GM21381 (cell line): ENCODE data around the gene UGT2B10.
"Not testable (repeated sequence)": the region's sequence is repeated elsewhere in the genome, so short reads cannot be mapped to it uniquely, and the experiment has no call there.

ENCODE experiments used
- ATAC-seq: cut with Tn5 transposase; IDR thresholded peaks from one replicate; pipeline ENCODE4 v1.9.1; 2021; ENCODE audit warnings: mild to moderate bottlenecking, moderate library complexity; ENCODE audit not compliant: unreplicated experiment

The UGT2B10 gene

DNA sequence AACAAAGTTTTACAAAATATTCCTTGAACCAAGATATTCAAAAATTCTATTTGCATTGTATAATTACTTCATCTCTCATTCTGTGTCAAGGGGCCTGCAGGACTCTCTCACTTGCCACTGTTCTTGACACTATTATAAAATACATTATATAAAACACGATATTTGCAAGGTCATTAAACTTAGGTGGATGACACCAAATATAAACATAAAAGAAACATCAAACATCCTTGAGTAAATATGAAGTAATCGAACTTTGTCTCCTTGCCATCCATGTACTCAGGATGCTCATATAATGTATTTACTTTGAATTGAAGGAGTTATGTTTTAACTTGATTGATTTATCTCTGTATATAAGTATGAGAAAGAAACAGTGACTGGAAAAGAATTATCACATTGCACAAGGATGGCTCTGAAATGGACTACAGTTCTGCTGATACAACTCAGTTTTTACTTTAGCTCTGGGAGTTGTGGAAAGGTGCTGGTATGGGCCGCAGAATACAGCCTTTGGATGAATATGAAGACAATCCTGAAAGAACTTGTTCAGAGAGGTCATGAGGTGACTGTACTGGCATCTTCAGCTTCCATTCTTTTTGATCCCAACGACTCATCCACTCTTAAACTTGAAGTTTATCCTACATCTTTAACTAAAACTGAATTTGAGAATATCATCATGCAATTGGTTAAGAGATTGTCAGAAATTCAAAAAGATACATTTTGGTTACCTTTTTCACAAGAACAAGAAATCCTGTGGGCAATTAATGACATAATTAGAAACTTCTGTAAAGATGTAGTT is at the start of gene UGT2B10:
UGT2B10 (plus strand) TSS at position 378 of the 793 bp plus-strand sequence; CDS start at position 404, 26 bp downstream.
- ATAC-seq: not testable (repeated sequence)

DNA sequence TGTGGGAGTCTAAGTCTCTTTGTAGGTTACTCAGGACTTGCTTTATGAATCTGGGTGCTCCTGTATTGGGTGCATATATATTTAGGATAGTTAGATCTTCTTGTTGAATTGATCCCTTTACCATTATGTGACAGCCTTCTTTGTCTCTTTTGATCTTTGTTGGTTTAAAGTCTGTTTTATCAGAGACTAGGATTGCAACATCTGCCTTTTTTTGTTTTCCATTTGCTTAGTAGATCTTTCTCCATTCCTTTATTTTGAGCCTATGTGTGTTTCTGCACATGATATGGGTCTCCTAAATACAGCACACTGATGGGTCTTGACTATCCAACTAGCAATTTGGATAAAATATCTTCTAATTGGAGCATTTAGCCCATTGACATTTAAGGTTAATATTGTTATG is 44.0 kb upstream of the UGT2B10 start:
- ATAC-seq: not testable (repeated sequence)

DNA sequence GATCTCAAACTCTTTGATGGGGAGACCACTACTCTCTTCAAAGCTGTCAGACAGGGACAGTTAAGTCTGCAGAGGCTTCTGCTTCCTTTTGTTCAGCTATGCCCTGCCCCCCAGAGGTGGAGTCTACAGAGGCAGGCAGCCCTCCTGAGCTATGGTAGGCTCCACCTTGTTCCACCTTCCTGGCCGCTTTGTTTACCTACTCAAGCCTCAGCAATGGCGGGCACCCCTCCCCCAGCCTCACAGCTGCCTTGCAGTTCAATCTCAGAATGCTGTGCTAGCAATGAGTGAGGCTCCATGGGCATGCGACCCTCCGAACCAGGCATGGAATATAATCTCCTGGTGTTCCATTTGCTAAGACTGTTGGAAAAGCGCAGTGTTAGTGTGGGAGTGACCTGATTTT is 42.1 kb upstream of the UGT2B10 start:
- no peak for ATAC-seq

DNA sequence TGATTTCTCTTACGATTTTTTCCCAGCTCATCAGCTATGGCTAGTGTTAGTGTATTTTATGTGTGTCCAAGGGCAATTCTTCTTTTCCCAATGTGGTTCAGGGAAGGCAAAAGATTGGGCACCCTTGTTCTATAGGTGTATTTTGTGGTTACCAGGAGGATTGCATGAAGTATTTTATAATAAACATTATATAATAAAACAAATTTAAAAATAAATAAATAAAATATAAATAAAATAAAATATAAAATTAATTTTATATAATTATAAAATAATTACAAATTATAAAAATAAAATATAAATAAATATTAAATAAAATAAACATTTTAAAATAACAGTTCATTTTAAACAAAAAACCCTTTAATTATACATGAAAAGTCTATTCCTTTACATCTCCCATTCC is 35.6 kb upstream of the UGT2B10 start:
- no peak for ATAC-seq

DNA sequence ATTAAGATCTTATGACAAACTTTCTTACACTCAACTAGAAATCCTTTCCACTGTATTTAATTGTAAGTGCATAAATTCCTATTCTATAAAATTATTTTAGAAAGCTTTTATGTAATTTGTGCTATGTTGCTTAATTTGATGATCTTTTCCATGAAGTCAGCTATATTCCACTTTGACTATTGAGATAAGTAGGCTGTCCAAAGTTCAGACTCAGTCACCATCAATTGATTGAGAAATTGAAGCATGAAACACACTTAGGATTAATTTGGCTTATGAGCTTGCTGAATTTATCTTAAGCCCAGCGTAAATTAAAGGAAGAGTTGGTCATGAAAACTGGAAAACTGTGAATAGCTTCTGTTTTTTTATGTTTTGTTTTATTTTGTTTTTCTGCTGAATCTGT is 18.7 kb upstream of the UGT2B10 start:
- no peak for ATAC-seq

DNA sequence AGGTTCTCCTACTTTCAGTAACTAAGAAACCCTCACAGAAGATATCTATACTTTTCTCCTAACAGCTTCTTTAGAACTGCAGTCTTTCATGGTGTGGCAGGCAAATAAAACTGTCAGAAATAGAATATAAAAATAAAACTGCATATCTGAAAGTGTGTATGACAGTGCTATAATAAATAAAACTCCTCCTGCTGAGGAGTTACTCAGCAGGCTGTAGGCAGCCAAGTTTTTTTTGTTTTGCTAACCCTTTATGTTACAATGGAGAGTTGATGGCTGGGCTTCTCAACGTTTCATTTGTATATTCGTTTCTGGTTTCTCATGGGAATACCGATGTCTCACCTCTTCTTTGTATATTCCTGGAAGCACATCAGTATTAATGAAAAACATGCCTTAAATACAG is 18.2 kb upstream of the UGT2B10 start:
- ATAC-seq: no peak

DNA sequence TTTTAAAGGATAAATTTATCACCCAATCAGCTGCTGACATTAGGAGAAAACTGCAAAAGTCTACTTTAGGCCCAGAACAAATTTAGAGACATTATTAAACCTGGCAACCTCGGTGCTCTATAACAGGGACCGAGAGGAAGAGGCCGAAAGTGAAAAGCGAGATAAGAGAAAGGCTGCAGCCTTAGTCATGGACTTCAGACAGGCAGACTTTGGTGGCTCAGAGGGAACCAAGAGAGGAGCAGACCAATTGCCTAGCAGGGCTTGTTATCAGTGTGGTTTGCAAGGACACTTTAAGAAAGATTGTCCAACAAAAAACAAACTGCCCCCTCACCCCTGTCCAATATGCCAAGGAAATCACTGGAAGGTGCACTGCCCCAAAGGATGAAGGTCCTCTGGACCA is 12.8 kb upstream of the UGT2B10 start:
- ATAC-seq: no peak

DNA sequence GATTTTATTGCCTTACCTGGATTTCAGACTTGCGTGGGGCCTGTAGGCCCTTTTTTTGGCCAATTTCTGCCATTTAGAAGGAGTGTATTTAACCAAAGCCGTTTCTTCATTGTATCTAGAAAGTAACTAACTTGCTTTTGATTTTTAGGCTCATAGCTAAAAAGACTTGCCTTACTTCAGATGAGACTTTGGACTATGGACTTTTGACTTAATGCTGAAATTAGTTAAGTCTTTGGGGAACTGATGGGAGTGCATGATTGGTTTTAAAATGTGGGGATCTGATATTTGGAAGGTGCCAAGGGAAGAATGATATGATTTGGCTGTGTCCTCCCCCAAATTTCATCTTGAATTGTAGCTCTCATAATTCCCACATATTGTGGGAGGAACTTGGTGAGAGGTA is 7.7 kb upstream of the UGT2B10 start:
- ATAC-seq: no peak

DNA sequence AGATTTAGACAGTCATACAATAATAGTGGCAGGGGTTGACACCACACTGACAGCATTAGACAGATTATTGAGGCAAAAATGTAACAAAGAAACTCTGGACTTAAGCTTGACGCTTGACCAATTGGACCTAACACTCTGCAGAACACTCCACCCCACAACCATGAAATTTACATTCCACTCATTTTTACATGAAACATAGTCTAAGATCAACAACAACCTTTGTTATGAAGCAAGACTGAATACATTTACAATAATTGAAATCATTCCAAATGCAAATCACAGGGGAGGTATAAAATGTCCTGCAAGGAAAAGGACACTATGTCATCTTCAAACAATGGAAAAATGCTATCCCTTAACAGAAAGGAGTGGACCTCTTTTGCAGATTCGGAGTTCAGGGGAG is 4.9 kb upstream of the UGT2B10 start:
- ATAC-seq: no peak

DNA sequence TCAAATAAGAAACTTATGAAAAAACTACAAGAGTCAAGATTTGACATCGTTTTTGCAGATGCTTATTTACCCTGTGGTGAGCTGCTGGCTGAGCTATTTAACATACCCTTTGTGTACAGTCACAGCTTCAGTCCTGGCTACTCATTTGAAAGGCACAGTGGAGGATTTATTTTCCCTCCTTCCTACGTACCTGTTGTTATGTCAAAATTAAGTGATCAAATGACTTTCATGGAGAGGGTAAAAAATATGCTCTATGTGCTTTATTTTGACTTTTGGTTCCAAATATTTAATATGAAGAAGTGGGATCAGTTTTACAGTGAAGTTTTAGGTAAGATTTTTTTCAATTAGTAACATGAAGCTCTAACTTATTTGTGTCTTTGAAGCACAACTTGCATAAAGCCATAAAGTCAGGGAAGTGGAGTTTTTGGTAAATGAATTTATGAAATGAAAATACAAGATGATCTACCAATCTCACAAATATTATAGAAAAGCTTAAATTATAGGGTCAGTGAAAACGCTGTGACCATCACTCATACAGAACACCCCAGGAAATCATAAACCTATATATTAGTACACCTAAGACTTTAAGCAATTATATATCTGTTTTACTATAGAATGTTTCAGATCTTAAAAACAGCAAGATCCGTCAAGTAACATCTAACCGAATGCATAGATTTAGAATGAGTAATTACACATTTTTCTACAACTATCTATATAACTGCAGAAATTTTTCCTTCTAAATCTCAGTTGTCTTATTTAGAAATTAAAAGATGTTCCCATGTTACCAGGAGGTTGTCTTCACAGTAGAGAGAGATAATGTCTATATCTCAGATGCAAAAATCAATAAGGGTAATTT is 844 bp downstream of the UGT2B10 start:
- ATAC-seq: not testable (repeated sequence)

DNA sequence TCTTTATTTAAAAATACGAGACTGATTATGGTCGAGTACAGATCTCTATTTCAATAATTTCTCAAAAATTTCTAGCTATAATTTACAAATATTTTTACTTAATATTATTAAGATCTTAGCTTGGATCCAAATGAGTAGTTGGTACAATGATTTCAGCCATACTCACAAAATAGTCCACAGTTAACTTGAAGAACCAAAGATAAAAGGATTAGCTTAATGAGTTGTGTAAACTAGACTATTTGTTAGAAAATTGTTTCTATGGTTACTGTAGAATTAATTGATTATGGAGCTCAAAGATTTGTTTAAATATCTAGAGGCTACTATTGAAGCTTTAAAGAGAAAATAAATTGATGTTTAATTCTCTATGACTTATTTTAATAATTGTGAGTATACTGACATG is 1.6 kb downstream of the UGT2B10 start:
- ATAC-seq: no peak

DNA sequence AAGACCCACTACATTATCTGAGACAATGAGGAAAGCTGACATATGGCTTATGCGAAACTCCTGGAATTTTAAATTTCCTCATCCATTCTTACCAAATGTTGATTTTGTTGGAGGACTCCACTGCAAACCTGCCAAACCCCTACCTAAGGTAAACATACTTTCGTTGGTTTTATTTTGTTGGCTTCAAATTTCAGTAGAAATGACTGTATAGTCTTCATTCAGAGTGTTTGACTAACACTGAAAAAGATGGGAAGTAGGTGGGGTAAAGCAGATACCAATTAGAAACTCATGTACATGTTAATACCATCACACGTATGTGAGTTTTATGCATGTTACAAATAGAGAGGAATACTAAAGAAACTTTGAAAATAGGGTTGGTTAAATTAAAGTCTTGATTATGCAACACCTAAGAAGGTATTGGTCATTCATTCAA is 2.3 kb downstream of the UGT2B10 start:
- not testable (repeated sequence) for ATAC-seq

DNA sequence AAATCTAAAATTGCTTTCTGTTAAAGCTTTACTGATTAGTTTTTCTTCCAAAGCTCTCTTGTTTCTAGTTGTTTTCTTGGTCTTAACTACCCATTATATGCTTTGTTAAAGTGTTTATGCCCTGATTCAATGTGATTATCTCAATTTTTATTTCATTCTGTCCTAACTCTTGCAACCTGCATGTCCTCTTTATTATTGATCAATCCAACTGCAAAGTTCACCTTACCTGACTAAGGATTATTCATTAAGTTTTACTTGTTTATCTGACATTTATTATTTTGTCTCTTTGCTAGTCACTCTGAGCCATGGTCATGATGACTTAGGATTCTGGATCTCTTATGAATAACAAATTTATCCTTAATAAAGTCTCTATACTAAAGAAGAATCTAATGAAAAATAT is 15.8 kb downstream of the UGT2B10 start:
- ATAC-seq: no peak

DNA sequence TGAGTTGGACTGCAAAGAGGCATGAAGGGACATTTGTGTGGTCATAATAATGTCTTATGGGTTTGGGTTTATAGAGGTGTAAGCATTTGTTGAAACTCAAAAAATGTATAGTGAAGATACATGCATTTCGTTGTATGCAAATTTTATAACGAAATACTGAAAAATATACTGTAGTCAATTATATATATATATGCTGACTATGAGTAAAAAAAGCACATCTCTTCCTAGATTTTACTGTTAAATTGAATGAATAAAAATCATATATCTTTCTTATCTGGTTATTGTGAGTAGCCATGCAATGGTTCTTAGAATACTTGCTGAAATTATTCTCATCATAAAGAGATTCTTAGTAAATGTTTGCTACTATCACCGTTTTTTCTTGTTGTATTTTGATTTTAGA is 34.5 kb downstream of the UGT2B10 start:
- no peak for ATAC-seq

DNA sequence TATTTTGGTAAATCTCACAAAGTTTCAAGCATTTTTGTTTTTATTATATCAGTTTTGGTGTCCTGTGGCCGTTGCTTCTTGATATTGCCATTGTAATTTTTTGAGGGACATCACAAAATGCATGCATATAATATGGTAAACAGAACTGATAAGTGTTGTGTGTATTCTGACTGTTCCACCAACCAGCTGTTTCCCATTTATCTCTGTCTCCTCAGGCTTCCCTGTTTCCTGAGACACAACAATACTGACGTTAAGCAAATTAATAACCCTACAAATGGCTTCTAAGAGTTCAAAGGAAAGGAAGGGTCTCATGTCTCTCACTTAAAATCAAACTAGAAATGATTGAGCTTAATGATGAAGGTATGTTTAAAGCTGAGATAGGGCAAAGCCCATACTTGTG is 40.0 kb downstream of the UGT2B10 start:
- no peak for ATAC-seq

DNA sequence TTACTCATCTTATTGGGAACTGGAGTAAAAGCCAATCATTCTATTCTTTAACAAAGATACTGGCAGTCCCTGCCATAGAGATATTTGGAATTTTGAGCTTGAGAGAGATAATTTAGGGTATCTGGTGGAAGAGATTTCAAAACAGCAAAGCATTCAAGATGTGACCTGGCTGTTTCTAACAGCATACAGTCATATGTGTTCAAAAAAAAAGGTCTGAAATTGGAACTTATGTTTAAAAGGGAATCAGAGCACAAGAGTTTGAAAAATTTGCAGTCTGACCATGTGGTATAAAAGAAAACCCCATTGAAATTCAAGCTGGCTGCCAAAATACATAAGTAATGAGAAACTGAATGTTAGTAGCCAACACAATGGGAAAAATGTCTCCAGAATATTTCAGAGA is 42.2 kb downstream of the UGT2B10 start:
- ATAC-seq: no peak

DNA sequence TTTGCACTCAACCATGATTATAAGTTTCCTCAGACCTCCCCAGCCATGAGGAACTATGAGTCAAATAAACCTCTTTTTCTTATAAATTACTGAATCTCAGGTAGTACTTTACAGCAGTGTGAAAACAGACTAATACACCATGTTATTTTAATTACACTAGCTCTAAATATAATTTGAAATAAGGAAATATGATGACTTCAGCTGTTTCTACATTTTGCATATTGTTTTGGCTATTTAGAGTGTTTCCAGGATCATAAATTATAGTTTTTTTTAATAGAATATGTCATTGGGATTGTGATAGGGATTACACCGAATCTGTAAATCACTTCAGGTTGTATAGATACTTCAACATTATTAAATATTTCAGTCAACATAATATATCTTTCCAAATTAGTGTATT is 43.9 kb downstream of the UGT2B10 start:
- ATAC-seq: no peak

DNA sequence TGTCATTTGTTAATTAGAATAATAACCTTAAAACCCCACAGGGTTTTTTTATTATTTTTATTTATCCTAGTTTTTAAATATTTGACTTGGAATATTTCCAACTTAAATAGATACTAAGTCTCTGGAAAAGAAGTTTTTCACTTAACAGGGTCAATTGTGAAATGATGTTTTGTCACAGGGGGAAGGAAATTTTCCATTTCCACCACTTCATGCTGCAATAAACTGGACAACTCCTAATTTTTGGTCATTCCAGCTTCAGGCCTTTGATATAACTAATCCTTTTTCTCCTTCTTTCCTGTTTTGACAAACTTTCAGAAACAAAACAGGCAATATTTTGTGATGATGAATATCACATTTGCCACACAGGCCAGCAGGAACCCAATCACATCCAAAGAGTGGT is 45.3 kb downstream of the UGT2B10 start:
- ATAC-seq: no peak

DNA sequence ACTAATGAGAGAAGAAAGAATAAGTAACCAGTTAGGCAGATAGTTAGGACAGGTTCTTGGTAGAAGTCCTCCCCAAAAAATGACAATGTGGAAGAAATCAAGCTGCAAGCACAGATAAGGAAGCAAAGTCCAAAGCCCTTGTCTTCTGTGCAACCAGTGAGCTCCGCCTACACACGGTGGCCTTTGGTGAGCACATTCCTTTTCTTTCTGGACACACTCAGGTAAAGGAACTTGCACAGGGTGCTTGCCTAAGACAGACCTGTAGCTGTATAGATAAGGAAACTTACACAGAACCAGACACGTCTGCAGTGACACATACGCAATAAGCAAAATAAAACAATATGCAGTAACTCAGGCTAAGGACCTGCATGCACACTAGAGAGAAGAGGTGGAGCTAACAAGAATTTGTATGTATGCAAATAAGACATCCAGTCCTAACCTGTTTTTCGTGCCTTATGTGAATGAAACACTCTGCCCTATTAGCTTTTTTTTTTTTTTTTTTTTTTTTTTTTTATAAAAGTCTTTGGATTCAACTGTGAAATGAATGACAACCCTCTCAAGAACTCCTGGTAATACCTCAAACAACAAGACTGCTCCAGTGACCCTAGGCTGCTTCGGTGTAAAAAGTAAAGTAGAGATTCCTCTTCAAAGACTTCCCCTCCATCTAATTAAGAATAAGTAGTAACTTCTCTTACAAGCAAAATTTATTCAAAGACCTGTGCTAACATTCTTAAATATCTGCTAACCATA is 48.8 kb downstream of the UGT2B10 start:
- ATAC-seq: no peak

DNA sequence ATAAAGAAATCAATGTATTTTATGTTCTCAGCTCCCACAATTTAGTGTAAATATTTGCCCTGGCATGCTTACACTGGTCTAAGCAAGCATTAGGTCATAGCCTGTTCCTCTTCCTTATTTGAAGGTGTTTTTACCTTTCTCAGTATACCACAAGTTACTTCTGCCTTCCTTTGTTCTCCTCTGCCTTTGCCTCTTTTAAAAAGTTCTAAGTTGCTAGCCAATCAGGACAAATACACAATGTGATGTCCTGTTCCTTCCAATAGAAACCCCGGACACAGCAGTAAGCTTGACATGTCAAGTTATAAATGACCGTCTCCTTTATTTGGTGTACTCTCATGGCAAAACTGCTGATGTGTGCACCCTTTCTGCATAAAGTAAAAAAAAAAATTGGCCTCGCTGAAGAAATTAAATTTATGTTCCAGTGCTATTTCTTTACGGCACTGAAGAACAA is 49.4 kb downstream of the UGT2B10 start:
- no peak for ATAC-seq

DNA sequence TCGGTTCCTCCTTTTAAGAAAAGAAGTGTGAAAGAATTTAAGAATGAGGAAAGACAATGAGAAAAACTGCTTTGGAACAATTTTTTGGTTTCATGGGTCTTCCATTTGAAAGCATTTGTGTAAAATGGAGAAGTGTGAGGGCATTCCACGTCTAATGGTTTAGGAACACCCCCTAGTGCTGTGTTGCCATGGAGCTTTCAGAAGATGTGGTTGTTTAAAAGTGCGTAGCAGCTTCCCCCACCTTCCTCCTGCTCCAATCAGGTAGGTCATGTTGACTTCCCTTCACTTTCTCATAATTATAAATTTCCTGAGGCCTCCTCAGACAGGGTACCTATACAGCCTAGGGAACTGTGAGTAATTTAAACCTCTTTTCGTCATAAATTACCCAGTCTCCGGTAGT is 50.0 kb downstream of the UGT2B10 start:
- ATAC-seq: no peak
